H1 (cell line): ENCODE data around the gene RTN4RL1. TPM values are rescaled to one million over a fixed set of nuclear protein-coding genes. Genes with fewer than 3 reads are reported as not detected.

ENCODE experiments used
- CTCF ChIA-PET: fragments of 300-600 bp; sonication (Branson Sonifier 250); formaldehyde crosslinking; loops from one replicate; lab custom pipeline; 2021; ENCODE audit not compliant: partially characterized antibody; lab: Charles Lee
- POLR2A ChIA-PET: fragments of 300-600 bp; sonication (Branson Sonifier 250); formaldehyde crosslinking; loops from one replicate; lab custom pipeline; 2021; ENCODE audit warnings: inconsistent platforms; ENCODE audit not compliant: partially characterized antibody; lab: Charles Lee
- DNase-seq, 2 experiments: peaks; one replicate each; pipeline versions ENCODE4 v3.0.0 to v3.0.0-alpha.2; 2010 to 2022; ENCODE audit warnings: low spot score in 2 of 2, low read depth in 1 of 2, mixed read lengths in 1 of 2
- FAIRE-seq: peaks from 2 replicates; lab custom pipeline; 2011; peaks lifted over from hg19 to GRCh38; lab: Jason Lieb, UNC
- H2AFZ ChIP-seq: 2 replicates; pipeline ENCODE4 v1.8.1; 2012; ENCODE audit warnings: low read length, inconsistent platforms
- H2AK5ac ChIP-seq: 2 replicates; pipeline ENCODE4 v1.6.1; 2013; ENCODE audit warnings: low read depth, low read length
- H2BK120ac ChIP-seq: replicated peaks from 2 replicates; pipeline ENCODE3; 2013; ENCODE audit warnings: low read depth, low read length, inconsistent platforms
- H2BK12ac ChIP-seq: 2 replicates; pipeline ENCODE4 v1.6.1; 2013; ENCODE audit warnings: low read depth, low read length
- H2BK15ac ChIP-seq: 2 replicates; pipeline ENCODE4 v1.6.1; 2013; ENCODE audit warnings: low read length
- H2BK20ac ChIP-seq: 2 replicates; pipeline ENCODE4 v1.6.1; 2013; ENCODE audit warnings: low read length
- H2BK5ac ChIP-seq: 2 replicates; pipeline ENCODE4 v1.6.1; 2013; ENCODE audit warnings: low read depth, low read length
- H3K14ac ChIP-seq: 2 replicates; pipeline ENCODE4 v1.6.1; 2013; ENCODE audit warnings: inconsistent platforms; ENCODE audit not compliant: insufficient read length
- H3K18ac ChIP-seq: 2 replicates; pipeline ENCODE4 v1.6.1; 2013; ENCODE audit warnings: low read length; ENCODE audit errors: extremely low read depth
- H3K23ac ChIP-seq: 2 replicates; pipeline ENCODE4 v1.6.1; 2013; ENCODE audit warnings: inconsistent platforms; ENCODE audit not compliant: insufficient read length
- H3K23me2 ChIP-seq: 2 replicates; pipeline ENCODE4 v1.6.1; 2013; ENCODE audit warnings: low read depth, low read length
- H3K27ac ChIP-seq: 2 replicates; pipeline ENCODE4 v1.6.1; 2011; ENCODE audit warnings: low read depth, low read length, inconsistent platforms
- H3K27me3 ChIP-seq, 4 experiments: replicated peaks in 1 of 4; 1 replicate in 1 of 4; 2 replicates in 3 of 4; pipeline versions ENCODE4 v1.6.1 to v1.8.1; 2011 to 2013; ENCODE audit warnings: low read length in 3 of 4, mild to moderate bottlenecking in 3 of 4, inconsistent platforms in 2 of 4, mixed read lengths in 2 of 4, moderate library complexity in 1 of 4; ENCODE audit not compliant: control insufficient read depth in 3 of 4, insufficient read depth in 3 of 4; ENCODE audit errors: extremely low read depth in 1 of 4
- H3K36me3 ChIP-seq, 4 experiments: 2 replicates each; pipeline versions ENCODE4 v1.6.1 to v1.8.1; 2011 to 2013; ENCODE audit warnings: mild to moderate bottlenecking in 4 of 4, low read length in 3 of 4, moderate library complexity in 2 of 4, control low read depth in 1 of 4, inconsistent platforms in 1 of 4; ENCODE audit not compliant: insufficient read depth in 4 of 4, control insufficient read depth in 2 of 4
- H3K4ac ChIP-seq: replicated peaks from 2 replicates; pipeline ENCODE3; 2013; ENCODE audit warnings: low read length, low read depth, mixed read lengths, inconsistent platforms; ENCODE audit not compliant: insufficient read length
- H3K4me1 ChIP-seq, 4 experiments: replicated peaks in 1 of 4; 1 replicate in 1 of 4; 2 replicates in 3 of 4; pipeline versions ENCODE4 v1.6.1 to v1.8.1; 2011 to 2013; ENCODE audit warnings: low read length in 3 of 4, inconsistent platforms in 2 of 4, mixed read lengths in 1 of 4; ENCODE audit not compliant: insufficient read depth in 4 of 4, control insufficient read depth in 3 of 4
- H3K4me2 ChIP-seq, 2 experiments: 2 replicates each; pipeline versions ENCODE4 v1.6.1 to v1.8.1; 2011 to 2013; ENCODE audit warnings: low read depth in 2 of 2, low read length in 2 of 2, control low read depth in 1 of 2, inconsistent platforms in 1 of 2, mild to moderate bottlenecking in 1 of 2; ENCODE audit not compliant: insufficient read depth in 1 of 2
- H3K4me3 ChIP-seq, 4 experiments: fragments of 200-600, 300-600 bp in 1 of 4; sonication (generic), shearing (Covaris generic), sonication (Bioruptor Twin) in 1 of 4; 2 replicates each; pipeline versions ENCODE4 v1.5.1 to v1.8.1; 2011 to 2016; ENCODE audit warnings: low read length in 4 of 4, low read depth in 3 of 4, control low read depth in 2 of 4, inconsistent platforms in 2 of 4, mild to moderate bottlenecking in 2 of 4, mixed read lengths in 1 of 4, moderate library complexity in 1 of 4; ENCODE audit not compliant: insufficient read depth in 2 of 4; ENCODE audit errors: extremely low read depth in 1 of 4
- H3K56ac ChIP-seq: replicated peaks from 2 replicates; pipeline ENCODE3; 2013; ENCODE audit warnings: low read depth, mild to moderate bottlenecking, mixed read lengths, low read length, inconsistent platforms; ENCODE audit not compliant: insufficient read length
- H3K79me1 ChIP-seq: 2 replicates; pipeline ENCODE4 v1.6.1; 2013; ENCODE audit warnings: low read depth, low read length, control low read depth
- H3K79me2 ChIP-seq, 2 experiments: 2 replicates each; pipeline versions ENCODE4 v1.6.1 to v1.8.1; 2012 to 2013; ENCODE audit warnings: low read length in 2 of 2, mild to moderate bottlenecking in 2 of 2, inconsistent platforms in 1 of 2; ENCODE audit not compliant: insufficient read depth in 2 of 2, control insufficient read depth in 1 of 2
- H3K9ac ChIP-seq, 4 experiments: replicated peaks in 1 of 4; 1 replicate in 1 of 4; 2 replicates in 3 of 4; pipeline versions ENCODE4 v1.6.1 to v1.8.1; 2011 to 2013; ENCODE audit warnings: low read depth in 3 of 4, low read length in 3 of 4, control low read depth in 2 of 4, mild to moderate bottlenecking in 2 of 4, moderate library complexity in 2 of 4, inconsistent platforms in 1 of 4; ENCODE audit errors: extremely low read depth in 1 of 4
- H3K9me3 ChIP-seq, 2 experiments: 2 replicates each; pipeline versions ENCODE4 v1.6.1 to v1.8.1; 2012 to 2013; ENCODE audit warnings: mild to moderate bottlenecking in 2 of 2, moderate library complexity in 2 of 2, control low read depth in 1 of 2, inconsistent platforms in 1 of 2, low read depth in 1 of 2, low read length in 1 of 2, mixed read lengths in 1 of 2; ENCODE audit not compliant: insufficient read depth in 2 of 2
- H4K20me1 ChIP-seq, 2 experiments: replicated peaks in 1 of 2; 2 replicates each; pipeline versions ENCODE3 to v1.8.1; 2011 to 2013; ENCODE audit warnings: inconsistent platforms in 2 of 2, low read length in 2 of 2, mild to moderate bottlenecking in 1 of 2; ENCODE audit not compliant: insufficient read depth in 2 of 2, control insufficient read depth in 1 of 2
- H4K5ac ChIP-seq: 2 replicates; pipeline ENCODE4 v1.6.1; 2013; ENCODE audit warnings: low read length, low read depth, mixed read lengths, inconsistent platforms; ENCODE audit not compliant: insufficient read length
- H4K8ac ChIP-seq: 2 replicates; pipeline ENCODE4 v1.8.0; 2013; ENCODE audit warnings: mild to moderate bottlenecking, moderate library complexity, low read length, inconsistent platforms; ENCODE audit not compliant: insufficient read depth; ENCODE audit errors: extremely low read depth
- H4K91ac ChIP-seq: replicated peaks from 2 replicates; pipeline ENCODE3; 2013; ENCODE audit warnings: low read length, mixed read lengths, inconsistent platforms; ENCODE audit not compliant: insufficient read length
- RNF2 ChIP-seq: fragments of 200-900, 300-1000 bp; sonication (generic); IDR thresholded peaks from 2 replicates; pipeline ENCODE4 v1.7.1; 2016; ENCODE audit warnings: borderline replicate concordance, low read depth, mild to moderate bottlenecking, antibody characterized with exemption, low read length; ENCODE audit not compliant: poor library complexity, severe bottlenecking; ENCODE audit errors: missing control alignments
- WGBS, 2 experiments: shearing (Covaris generic) in 1 of 2; methylation state at CpG; one replicate each; pipeline versions ENCODE4 v1.1.6 to v1.1.7; 2013 to 2015; ENCODE audit warnings: low lambda C conversion rate in 2 of 2, mixed read lengths in 2 of 2, inconsistent platforms in 1 of 2, low coverage in 1 of 2, missing lambda C conversion rate in 1 of 2; ENCODE audit not compliant: insufficient replicate concordance in 2 of 2, insufficient coverage in 1 of 2, insufficient read length in 1 of 2; ENCODE audit errors: extremely low coverage in 1 of 2, missing lambda C conversion rate in 1 of 2; 5-methylcytosine and 5-hydroxymethylcytosine counted together
- polyA plus RNA-seq, 7 experiments: library from polyadenylated mRNA; depleted of rRNA in 3 of 7; stranded (reverse) in 5 of 7; unstranded in 2 of 7; fragments of >200 nt in 5 of 7; fragments of 200-250 nt in 2 of 7; gene quantifications; 1 replicate in 5 of 7; 2 replicates in 1 of 7; 4 replicates in 1 of 7; pipeline versions ENCODE4 v1.2.1 to v1.2.3, GENCODE V29; 2011 to 2013; ENCODE audit warnings: missing spikeins in 2 of 7, mixed read lengths in 2 of 7
- total RNA-seq: library from RNA; stranded (reverse); fragmentation: NEBNext Ultra II Directional; extraction: Animal tissue kit (Norgen Biotek cat#: 25700); gene quantifications from 2 replicates; pipeline ENCODE4 v1.2.1, GENCODE V29; 2021
- TF ChIP-seq, protein P1 (sequence below): IDR thresholded peaks from 2 replicates; pipeline ENCODE4 v1.6.1; 2011; ENCODE audit warnings: low read length, improper control_type of control experiment
- TF ChIP-seq, protein P2 (sequence below): IDR thresholded peaks from 2 replicates; pipeline ENCODE4 v1.6.1; 2012; ENCODE audit warnings: low read length, inconsistent platforms

RTN4RL1 gene
- total and polyA plus RNA-seq, 2 of the 8 experiments (the other 6 are each of a cell fraction or from before 2014, with no cell fraction given), result 0.09 TPM; not detected in 1

DNA sequence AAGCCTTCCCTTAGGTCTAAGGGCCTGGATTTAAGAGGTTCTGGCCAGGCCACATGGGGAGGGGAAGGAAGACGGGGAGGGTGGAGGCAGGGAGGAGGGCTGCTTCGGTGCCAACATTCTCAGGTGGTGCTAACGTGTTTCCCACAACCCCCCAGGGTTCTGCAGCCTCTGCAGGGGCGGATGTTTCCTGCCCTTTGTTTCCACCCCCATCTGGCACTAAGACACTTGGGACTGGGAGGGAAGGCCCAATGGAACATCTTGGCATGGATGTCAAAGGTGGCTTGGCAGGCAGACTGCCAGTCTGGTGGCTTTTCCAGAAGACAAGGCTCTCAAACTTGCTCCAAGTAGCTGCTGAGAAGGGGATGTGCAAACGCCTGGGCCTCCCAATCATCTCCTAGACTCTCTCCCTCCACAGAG, 42.5 kb upstream of the RTN4RL1 start:
- no peak overlapping the region for H2BK15ac ChIP-seq
- no peak overlapping the region for H3K14ac ChIP-seq
- H3K56ac ChIP-seq, result no peak overlapping the region
- TF ChIP-seq RNF2, result no peak
- TF ChIP-seq, protein P1, sequence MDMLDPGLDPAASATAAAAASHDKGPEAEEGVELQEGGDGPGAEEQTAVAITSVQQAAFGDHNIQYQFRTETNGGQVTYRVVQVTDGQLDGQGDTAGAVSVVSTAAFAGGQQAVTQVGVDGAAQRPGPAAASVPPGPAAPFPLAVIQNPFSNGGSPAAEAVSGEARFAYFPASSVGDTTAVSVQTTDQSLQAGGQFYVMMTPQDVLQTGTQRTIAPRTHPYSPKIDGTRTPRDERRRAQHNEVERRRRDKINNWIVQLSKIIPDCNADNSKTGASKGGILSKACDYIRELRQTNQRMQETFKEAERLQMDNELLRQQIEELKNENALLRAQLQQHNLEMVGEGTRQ, result no peak
- TF ChIP-seq, protein P2, sequence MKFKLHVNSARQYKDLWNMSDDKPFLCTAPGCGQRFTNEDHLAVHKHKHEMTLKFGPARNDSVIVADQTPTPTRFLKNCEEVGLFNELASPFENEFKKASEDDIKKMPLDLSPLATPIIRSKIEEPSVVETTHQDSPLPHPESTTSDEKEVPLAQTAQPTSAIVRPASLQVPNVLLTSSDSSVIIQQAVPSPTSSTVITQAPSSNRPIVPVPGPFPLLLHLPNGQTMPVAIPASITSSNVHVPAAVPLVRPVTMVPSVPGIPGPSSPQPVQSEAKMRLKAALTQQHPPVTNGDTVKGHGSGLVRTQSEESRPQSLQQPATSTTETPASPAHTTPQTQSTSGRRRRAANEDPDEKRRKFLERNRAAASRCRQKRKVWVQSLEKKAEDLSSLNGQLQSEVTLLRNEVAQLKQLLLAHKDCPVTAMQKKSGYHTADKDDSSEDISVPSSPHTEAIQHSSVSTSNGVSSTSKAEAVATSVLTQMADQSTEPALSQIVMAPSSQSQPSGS, result no peak
- no peak overlapping the region for H3K4me2 ChIP-seq
- H3K79me1 ChIP-seq, result no peaks in the 10 kb centered on the region
- no peak overlapping the region for H3K9ac ChIP-seq
- CTCF ChIA-PET, result interaction anchor here (0.9 to 11.7 kb wide), 14 partner anchors 11 to 220 kb away, joined by 3 to 122 read pairs (median 4); partner anchors contain the start of gene HIC1
- POLR2A ChIA-PET, result interaction anchor here (1.4 to 1.9 kb wide), 2 partner anchors 9 to 177 kb away, joined by 4 read pairs; no protein-coding TSS in a partner anchor
- WGBS, 2 experiments, result 80% methylated on average over 2 of the region's 5 CpGs; no CpG with 5 or more reads in 1 of the 2 experiments
- FAIRE-seq (no peak), DNase-seq (no peak)
- H2AFZ ChIP-seq, result no peak overlapping the region
- H3K18ac ChIP-seq, result no peak overlapping the region
- H4K91ac ChIP-seq, result no peak overlapping the region
- H3K79me2 ChIP-seq, result no peaks in the 10 kb centered on the region
- H4K8ac ChIP-seq, result no peak overlapping the region
- no peaks in the 10 kb centered on the region for H3K23me2 ChIP-seq
- H3K36me3 ChIP-seq, result peaks cover 0 to 4% (median 0%) of the 10 kb centered on the region in 4 experiments; a peak in 1 of 8 replicates
- H3K4me1 ChIP-seq, result peaks cover 0 to 18% (median 11%) of the 10 kb centered on the region in 4 experiments; a peak in 6 of 7 replicates
- H2BK12ac ChIP-seq, result no peak overlapping the region
- no peaks in the 10 kb centered on the region for H3K27me3 ChIP-seq
- no peak overlapping the region for H2AK5ac ChIP-seq
- no peak overlapping the region for H3K27ac ChIP-seq
- H3K4me3 ChIP-seq, result no peak overlapping the region
- no peaks in the 10 kb centered on the region for H3K9me3 ChIP-seq
- no peak overlapping the region for H3K23ac ChIP-seq
- no peak overlapping the region for H4K5ac ChIP-seq
- no peak overlapping the region for H3K4ac ChIP-seq
- peaks cover 6 to 9% of the 10 kb centered on the region in 2 experiments for H4K20me1 ChIP-seq
- H2BK5ac ChIP-seq, result no peak overlapping the region
- no peak overlapping the region for H2BK120ac ChIP-seq
- no peak overlapping the region for H2BK20ac ChIP-seq
